ENCODE results near the gene MFAP3. TPM values are rescaled to one million over a fixed set of nuclear protein-coding genes. Genes with fewer than 3 reads are reported as not detected.

The MFAP3 gene
- total and polyA plus RNA-seq, 2 donors (not counting 3 experiments of a cell fraction or from before 2014, with no cell fraction given): 19.5 to 35.3 TPM

DNA sequence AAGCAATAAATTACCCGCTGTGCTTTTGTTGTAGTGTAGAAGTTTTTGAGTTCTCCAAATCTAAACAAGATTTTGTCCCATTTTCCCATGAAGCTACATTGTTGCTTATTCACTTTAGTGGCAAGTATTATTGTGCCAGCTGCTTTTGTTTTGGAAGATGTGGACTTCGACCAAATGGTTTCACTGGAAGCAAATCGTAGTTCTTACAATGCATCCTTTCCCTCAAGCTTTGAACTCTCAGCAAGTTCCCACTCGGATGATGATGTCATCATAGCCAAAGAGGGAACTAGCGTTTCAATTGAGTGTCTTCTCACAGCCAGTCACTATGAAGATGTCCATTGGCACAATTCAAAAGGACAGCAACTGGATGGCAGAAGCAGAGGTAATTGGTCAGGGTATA, 10.9 kb downstream of the MFAP3 start:
- FAIRE-seq (no peak), DNase-seq (ENCODE audit: low read depth, low spot score) (no peak)
- intact Hi-C loops (cut with micrococcal nuclease) (loop anchor here (10.0 kb wide), 1 partner anchor 705 kb away; the partner anchor contains the start of gene LARP1), dilution Hi-C loops (cut with MboI; ENCODE audit: extremely low pct_ligation_motif_present, low sequenced_read_pairs) (no loop called here)
- TF ChIP-seq, protein P1, sequence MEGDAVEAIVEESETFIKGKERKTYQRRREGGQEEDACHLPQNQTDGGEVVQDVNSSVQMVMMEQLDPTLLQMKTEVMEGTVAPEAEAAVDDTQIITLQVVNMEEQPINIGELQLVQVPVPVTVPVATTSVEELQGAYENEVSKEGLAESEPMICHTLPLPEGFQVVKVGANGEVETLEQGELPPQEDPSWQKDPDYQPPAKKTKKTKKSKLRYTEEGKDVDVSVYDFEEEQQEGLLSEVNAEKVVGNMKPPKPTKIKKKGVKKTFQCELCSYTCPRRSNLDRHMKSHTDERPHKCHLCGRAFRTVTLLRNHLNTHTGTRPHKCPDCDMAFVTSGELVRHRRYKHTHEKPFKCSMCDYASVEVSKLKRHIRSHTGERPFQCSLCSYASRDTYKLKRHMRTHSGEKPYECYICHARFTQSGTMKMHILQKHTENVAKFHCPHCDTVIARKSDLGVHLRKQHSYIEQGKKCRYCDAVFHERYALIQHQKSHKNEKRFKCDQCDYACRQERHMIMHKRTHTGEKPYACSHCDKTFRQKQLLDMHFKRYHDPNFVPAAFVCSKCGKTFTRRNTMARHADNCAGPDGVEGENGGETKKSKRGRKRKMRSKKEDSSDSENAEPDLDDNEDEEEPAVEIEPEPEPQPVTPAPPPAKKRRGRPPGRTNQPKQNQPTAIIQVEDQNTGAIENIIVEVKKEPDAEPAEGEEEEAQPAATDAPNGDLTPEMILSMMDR (IDR thresholded peaks at IDR 0.05; ENCODE audit: extremely low read depth in 1 of 2, insufficient read depth in 1 of 2, low read depth in 1 of 2, low read length in 2 of 2): no peak
- no peak for TF ChIP-seq POLR2AphosphoS5 (IDR thresholded peaks at IDR 0.05; ENCODE audit: insufficient read depth, low read depth, low read length)
- no peak for TF ChIP-seq FOS (IDR thresholded peaks at IDR 0.05; ENCODE audit: borderline replicate concordance, insufficient read depth, low read length)
- TF ChIP-seq JUN (IDR thresholded peaks at IDR 0.05; ENCODE audit: borderline replicate concordance, insufficient read depth, insufficient read length, low read depth): no peak
- TF ChIP-seq, protein P2, sequence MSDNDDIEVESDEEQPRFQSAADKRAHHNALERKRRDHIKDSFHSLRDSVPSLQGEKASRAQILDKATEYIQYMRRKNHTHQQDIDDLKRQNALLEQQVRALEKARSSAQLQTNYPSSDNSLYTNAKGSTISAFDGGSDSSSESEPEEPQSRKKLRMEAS (IDR thresholded peaks at IDR 0.05; ENCODE audit: insufficient read depth, insufficient read length): no peak
- TF ChIP-seq MYC (IDR thresholded peaks at IDR 0.05; ENCODE audit: low read depth, low read length): no peak
- Histone ChIP-seq H2AFZ (ENCODE audit: low read depth, low read length) (no peak overlapping the region), H3K9me1 (replicated peaks; ENCODE audit: control insufficient read depth, extremely low read depth, insufficient read depth, low read length) (no peaks in the 10 kb centered on the region), H3K4me3 (replicated peaks in 1 of 3; ENCODE audit: insufficient read depth in 1 of 3, low read depth in 1 of 3, low read length in 3 of 3) (no peak overlapping the region), H3K79me2 (ENCODE audit: control insufficient read depth, insufficient read depth, low read length) (peaks cover 21% of the 10 kb centered on the region), H3K27me3 (ENCODE audit: control insufficient read depth in 2 of 2, insufficient read depth in 2 of 2, low read length in 2 of 2) (no peaks in the 10 kb centered on the region), H3K9me3 (replicated peaks; ENCODE audit: control insufficient read depth, insufficient read depth, low read length) (no peaks in the 10 kb centered on the region), H3K9ac (replicated peaks; ENCODE audit: extremely low read depth, insufficient read depth, low read length) (no peak overlapping the region), H3K36me3 (ENCODE audit: control insufficient read depth in 2 of 2, extremely low read depth in 1 of 2, insufficient read depth in 2 of 2, low read length in 2 of 2) (peaks cover 4 to 5% of the 10 kb centered on the region in 2 experiments), H4K20me1 (replicated peaks; ENCODE audit: control insufficient read depth, extremely low read depth, insufficient read depth, low read length) (peaks cover 8% of the 10 kb centered on the region), H3K27ac (ENCODE audit: insufficient read depth, low read depth, low read length) (no peak overlapping the region), H3K4me1 (ENCODE audit: control insufficient read depth, extremely low read depth, insufficient read depth, low read length) (no peaks in the 10 kb centered on the region), H3K4me2 (ENCODE audit: insufficient read depth, low read length) (no peak overlapping the region)
- CTCF ChIA-PET: interaction anchor here (1.9 kb wide), 1 partner anchor 23 kb away, joined by 7 read pairs; no protein-coding TSS in a partner anchor
- BruUV-seq (replicated peaks): no TSS peak
- POLR2A ChIA-PET: no interaction called here
